Right atrium auricular region (tissue), 2 donors: ENCODE results near the gene CD180. TPM values are rescaled to one million over a fixed set of nuclear protein-coding genes. Genes with fewer than 3 reads are reported as not detected.

Experiments
- DNase-seq: peaks from one replicate; pipeline ENCODE4 v3.0.0-alpha.2; 2019; ENCODE audit warnings: low spot score
- H3K27ac ChIP-seq, 2 donors: fragments of 200-600 bp; sonication (generic); 1 replicate in 1 of 2; 2 replicates in 1 of 2; pipeline ENCODE4 v1.5.1; 2016 to 2019
- H3K27me3 ChIP-seq, 2 donors: fragments of 200-600 bp; sonication (generic); one replicate each; pipeline versions ENCODE4 v1.5.1 to v1.6.0; 2017 to 2019
- H3K36me3 ChIP-seq: fragments of 200-600 bp; sonication (generic); one replicate; pipeline ENCODE4 v1.5.1; 2016
- H3K4me1 ChIP-seq, 2 donors: fragments of 200-600 bp; sonication (generic); one replicate each; pipeline versions ENCODE4 v1.5.1 to v1.6.0; 2017 to 2019
- H3K4me3 ChIP-seq, 2 donors: fragments of 200-600 bp; sonication (generic); 1 replicate in 1 of 2; 2 replicates in 1 of 2; pipeline ENCODE4 v1.5.1; 2017 to 2019; ENCODE audit warnings: mild to moderate bottlenecking in 1 of 2, moderate library complexity in 1 of 2
- H3K9me3 ChIP-seq, 2 donors: fragments of 200-600 bp; sonication (generic); one replicate each; pipeline ENCODE4 v1.5.1; 2019
- total RNA-seq, 2 donors: library from RNA; depleted of rRNA; stranded (reverse); fragments of >200 nt; gene quantifications; one replicate each; pipeline ENCODE4 v1.1.0, GENCODE V29; 2016
- TF ChIP-seq, protein P1 (sequence below), 2 donors: fragments of 200-600 bp; sonication (generic); IDR thresholded peaks; one replicate each; pipeline ENCODE4 v1.5.1; 2019; ENCODE audit warnings: antibody characterized with exemption in 2 of 2

Gene CD180
- total RNA-seq, 2 donors from 2014 or later: 0.26 to 1.2 TPM

- H3K27ac ChIP-seq: peak overlapping the region; percentile 19 to 28
- H3K27me3 ChIP-seq: no peaks in the 10 kb centered on the region
- TF ChIP-seq, protein P1, sequence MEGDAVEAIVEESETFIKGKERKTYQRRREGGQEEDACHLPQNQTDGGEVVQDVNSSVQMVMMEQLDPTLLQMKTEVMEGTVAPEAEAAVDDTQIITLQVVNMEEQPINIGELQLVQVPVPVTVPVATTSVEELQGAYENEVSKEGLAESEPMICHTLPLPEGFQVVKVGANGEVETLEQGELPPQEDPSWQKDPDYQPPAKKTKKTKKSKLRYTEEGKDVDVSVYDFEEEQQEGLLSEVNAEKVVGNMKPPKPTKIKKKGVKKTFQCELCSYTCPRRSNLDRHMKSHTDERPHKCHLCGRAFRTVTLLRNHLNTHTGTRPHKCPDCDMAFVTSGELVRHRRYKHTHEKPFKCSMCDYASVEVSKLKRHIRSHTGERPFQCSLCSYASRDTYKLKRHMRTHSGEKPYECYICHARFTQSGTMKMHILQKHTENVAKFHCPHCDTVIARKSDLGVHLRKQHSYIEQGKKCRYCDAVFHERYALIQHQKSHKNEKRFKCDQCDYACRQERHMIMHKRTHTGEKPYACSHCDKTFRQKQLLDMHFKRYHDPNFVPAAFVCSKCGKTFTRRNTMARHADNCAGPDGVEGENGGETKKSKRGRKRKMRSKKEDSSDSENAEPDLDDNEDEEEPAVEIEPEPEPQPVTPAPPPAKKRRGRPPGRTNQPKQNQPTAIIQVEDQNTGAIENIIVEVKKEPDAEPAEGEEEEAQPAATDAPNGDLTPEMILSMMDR (IDR thresholded peaks at IDR 0.05): no peak
- H3K4me1 ChIP-seq: peaks cover 0 to 10% of the 10 kb centered on the region in 2 donors
- peak overlapping the region in 1 of 2 donors; percentile 27 for H3K4me3 ChIP-seq
- DNase-seq: no peak
- no peaks in the 10 kb centered on the region for H3K9me3 ChIP-seq
- H3K36me3 ChIP-seq: peaks cover 67% of the 10 kb centered on the region
Observed at GRCh38 chr5:67149057-67149950, 47.3 kb downstream of the CD180 start.

- Histone ChIP-seq H3K27me3 (no peaks in the 10 kb centered on the region), H3K27ac (no peak overlapping the region), H3K4me1 (peaks cover 0 to 6% of the 10 kb centered on the region in 2 donors), H3K9me3 (no peaks in the 10 kb centered on the region), H3K36me3 (peaks cover 69% of the 10 kb centered on the region), H3K4me3 (no peak overlapping the region)
- TF ChIP-seq, protein P1 (IDR thresholded peaks at IDR 0.05): no peak
- no peak for DNase-seq
Observed at GRCh38 chr5:67147760-67148159, 48.8 kb downstream of the CD180 start.

- TF ChIP-seq, protein P1 (IDR thresholded peaks at IDR 0.05): no peak
- DNase-seq: no peak
- H3K4me1 ChIP-seq: peaks cover 0 to 6% of the 10 kb centered on the region in 2 donors
- H3K9me3 ChIP-seq: no peaks in the 10 kb centered on the region
- H3K27me3 ChIP-seq: no peaks in the 10 kb centered on the region
- no peak overlapping the region for H3K27ac ChIP-seq
- no peak overlapping the region for H3K4me3 ChIP-seq
- H3K36me3 ChIP-seq: peaks cover 71% of the 10 kb centered on the region
Observed at GRCh38 chr5:67146981-67147380, 49.6 kb downstream of the CD180 start.

- Histone ChIP-seq H3K4me1 (peaks cover 0 to 6% of the 10 kb centered on the region in 2 donors), H3K27ac (no peak overlapping the region), H3K9me3 (no peaks in the 10 kb centered on the region), H3K4me3 (no peak overlapping the region), H3K27me3 (no peaks in the 10 kb centered on the region), H3K36me3 (peaks cover 75% of the 10 kb centered on the region)
- TF ChIP-seq, protein P1 (IDR thresholded peaks at IDR 0.05): no peak
- DNase-seq: no peak
Observed at GRCh38 chr5:67146574-67146973, 50.0 kb downstream of the CD180 start.

GRCh38 chr5:67144183-67144639 lies 52.4 kb downstream of the CD180 start:
- H3K9me3 ChIP-seq: no peaks in the 10 kb centered on the region
- H3K4me1 ChIP-seq: peaks cover 0 to 5% of the 10 kb centered on the region in 2 donors
- H3K27ac ChIP-seq: no peak overlapping the region
- TF ChIP-seq, protein P1 (IDR thresholded peaks at IDR 0.05): no peak
- H3K36me3 ChIP-seq: peaks cover 72% of the 10 kb centered on the region
- H3K4me3 ChIP-seq: no peak overlapping the region
- DNase-seq: no peak
- no peaks in the 10 kb centered on the region for H3K27me3 ChIP-seq
